C4-2B (cell line): ENCODE data around the gene EEIG2.
A peak's percentile ranks its signal among the peaks of the same experiment; 100 is the strongest.

Experiments used
- H3K27ac ChIP-seq: fragments of 450-650 bp; 2 replicates; pipeline ENCODE4 v1.5.1; 2017
- CTCF ChIP-seq: fragments of 450-650 bp; conservative IDR thresholded peaks from 2 replicates; pipeline ENCODE4 v1.5.1; 2017; ENCODE audit warnings: mild to moderate bottlenecking
- ZFX ChIP-seq: fragments of 450-650 bp; IDR thresholded peaks from 2 replicates; pipeline ENCODE4 v1.6.1; 2017

Gene EEIG2

GRCh38 chr1:108556499-108556898, 3.4 kb upstream of the EEIG2 start:
- no peak overlapping the region for H3K27ac ChIP-seq
- no peak for TF ChIP-seq ZFX
- no peak for TF ChIP-seq CTCF

- no peak overlapping the region for H3K27ac ChIP-seq
- TF ChIP-seq CTCF (no peak), ZFX (no peak)
Measured at GRCh38 chr1:108557296-108557695, 2.6 kb upstream of the EEIG2 start.

DNA sequence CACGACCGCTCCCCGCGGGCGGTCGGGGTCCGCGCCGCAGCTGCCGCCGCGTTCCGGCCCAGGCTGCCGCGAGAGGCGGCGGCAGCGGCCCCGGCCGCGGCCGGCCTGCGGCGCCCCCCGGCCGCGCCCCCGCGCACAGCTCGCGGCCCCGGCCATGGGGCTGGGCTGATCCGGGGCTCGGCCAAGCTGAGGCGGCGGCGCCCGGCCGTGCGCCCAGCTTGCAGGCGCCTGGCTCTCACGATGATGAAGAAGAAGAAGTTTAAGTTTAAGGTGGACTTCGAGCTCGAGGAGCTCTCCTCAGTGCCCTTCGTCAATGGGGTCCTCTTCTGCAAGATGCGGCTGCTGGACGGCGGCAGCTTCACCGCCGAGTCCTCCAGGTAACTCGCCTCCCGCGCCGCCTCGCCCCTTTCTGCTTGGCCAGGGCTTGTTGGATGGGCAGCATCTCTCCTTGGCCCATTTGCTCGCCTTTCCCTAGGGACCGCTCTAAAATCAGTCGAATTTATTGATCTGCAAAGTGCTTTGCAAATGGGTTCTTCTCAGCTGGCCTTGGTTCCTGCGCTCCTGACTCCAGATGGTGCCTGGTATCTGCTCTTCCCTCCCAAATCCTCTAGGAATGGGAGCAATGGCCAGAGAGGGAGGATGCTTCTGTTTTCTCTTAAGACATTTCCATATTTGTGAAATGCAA, 431 bp downstream of the EEIG2 start:
- TF ChIP-seq ZFX (no peak), CTCF (peak; percentile 48)
- H3K27ac ChIP-seq = peak overlapping the region; percentile 52

DNA sequence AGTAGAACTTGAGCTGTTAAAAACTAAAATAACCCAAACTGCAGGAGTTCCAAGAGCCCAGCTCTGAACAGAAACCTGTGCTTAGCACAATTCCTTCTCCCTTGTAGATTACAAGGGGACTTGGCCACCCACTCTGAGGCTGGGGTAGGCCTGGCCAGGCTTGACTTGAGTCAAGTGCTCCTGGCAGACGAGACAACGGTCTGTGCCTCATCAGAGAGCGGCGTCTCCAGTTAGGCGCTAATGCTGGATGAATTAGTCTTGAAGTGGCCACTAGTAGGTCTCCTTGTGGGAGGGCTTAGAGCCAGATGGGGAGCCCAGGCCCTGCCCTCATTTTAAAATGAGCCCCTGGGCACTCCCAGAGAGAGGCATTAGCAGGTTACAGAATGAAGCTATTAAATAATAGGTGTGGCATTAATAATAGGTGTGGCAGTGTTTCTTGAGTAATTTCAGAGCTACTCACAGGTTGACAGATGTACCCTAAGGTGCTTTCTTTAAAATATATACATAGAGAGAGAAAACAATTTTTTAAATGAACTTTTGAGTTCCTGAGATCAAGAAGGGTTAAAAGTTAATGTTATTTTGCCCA, 1.1 kb downstream of the EEIG2 start:
- TF ChIP-seq ZFX (no peak), CTCF (no peak)
- no peak overlapping the region for H3K27ac ChIP-seq

GRCh38 chr1:108561689-108562326, 1.9 kb downstream of the EEIG2 start:
- no peak overlapping the region for H3K27ac ChIP-seq
- TF ChIP-seq ZFX = no peak
- peak; percentile 98 for TF ChIP-seq CTCF

DNA sequence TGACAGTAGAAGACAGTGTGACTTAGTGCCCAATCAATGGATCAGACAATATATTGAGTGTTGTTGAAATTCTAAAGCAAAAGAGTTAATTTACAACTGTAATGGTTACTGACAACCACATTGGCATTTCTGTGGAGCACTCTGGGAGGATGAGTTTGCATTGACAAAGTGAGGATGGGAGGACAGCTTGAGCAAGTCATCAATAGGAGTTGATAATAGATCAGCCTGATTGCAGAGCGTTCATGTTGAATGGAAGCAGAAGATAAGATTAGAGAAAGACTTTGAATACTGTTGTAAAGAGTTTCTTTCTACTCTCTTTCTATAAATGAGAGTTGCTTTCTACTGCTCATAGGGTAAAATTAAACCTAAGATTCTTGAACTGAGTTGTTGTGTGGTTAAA, 3.9 kb downstream of the EEIG2 start:
- no peak overlapping the region for H3K27ac ChIP-seq
- no peak for TF ChIP-seq CTCF
- no peak for TF ChIP-seq ZFX

DNA sequence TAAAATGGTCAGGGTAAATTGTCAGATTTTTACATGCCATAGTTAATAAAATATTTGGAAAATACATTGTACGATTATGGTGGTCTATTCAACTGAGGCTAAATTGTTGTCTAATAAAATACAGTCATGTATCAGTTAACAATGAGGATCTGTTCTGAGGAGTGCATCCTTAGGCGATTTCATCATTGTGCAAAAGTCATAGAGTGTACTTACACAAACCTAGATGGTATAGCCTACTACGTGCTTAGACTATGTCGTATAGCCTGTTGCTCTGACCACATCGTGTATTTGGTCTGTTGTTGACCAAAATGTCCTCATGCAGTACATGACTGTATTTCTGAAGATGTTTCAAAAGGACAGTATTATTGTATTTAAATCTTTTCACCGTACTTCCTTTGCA, 5.2 kb downstream of the EEIG2 start:
- H3K27ac ChIP-seq = no peak overlapping the region
- no peak for TF ChIP-seq CTCF
- no peak for TF ChIP-seq ZFX
